HTR-8/SVneo (cell line): ENCODE measurements around the gene FBN2.

ENCODE experiments used
- DNase-seq: peaks from one replicate; pipeline ENCODE4 v3.0.0; 2011; ENCODE audit warnings: low spot score, mixed read lengths; ENCODE audit not compliant: insufficient read length
- FAIRE-seq: peaks from 2 replicates; lab custom pipeline; 2011; peaks lifted over from hg19 to GRCh38; lab: Jason Lieb, UNC

The FBN2 gene

GRCh38 chr5:128234928-128235641, 303.0 kb downstream of the FBN2 start:
- DNase-seq = no peak
- no peak for FAIRE-seq

DNA sequence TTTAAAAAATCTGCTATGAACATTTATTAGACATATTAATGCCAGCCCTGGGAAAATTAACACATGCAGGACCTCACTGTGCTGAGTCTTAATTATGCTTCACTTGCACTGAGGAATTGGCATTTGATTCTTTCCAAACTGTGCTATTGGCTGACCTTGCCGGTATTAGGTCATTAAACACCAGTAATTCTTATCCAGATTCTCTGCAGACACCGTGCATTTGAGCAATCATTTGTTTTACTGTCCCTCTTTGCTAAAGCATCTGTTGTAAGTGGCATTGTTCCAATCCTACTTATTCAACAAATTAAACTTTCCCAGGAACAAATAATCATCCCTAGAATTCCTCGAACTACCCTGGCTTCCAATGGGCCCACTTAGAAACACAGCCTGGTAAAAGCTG, 309.5 kb downstream of the FBN2 start:
- no peak for FAIRE-seq
- no peak for DNase-seq

- FAIRE-seq (peak; percentile 16), DNase-seq (peak; percentile 10)
These were observed 310.0 kb downstream of the FBN2 start for GRCh38 chr5:128228008-128228407.

- DNase-seq (no peak), FAIRE-seq (peak; percentile 13)
These were observed 312.6 kb downstream of the FBN2 start for GRCh38 chr5:128225245-128226030.

DNA sequence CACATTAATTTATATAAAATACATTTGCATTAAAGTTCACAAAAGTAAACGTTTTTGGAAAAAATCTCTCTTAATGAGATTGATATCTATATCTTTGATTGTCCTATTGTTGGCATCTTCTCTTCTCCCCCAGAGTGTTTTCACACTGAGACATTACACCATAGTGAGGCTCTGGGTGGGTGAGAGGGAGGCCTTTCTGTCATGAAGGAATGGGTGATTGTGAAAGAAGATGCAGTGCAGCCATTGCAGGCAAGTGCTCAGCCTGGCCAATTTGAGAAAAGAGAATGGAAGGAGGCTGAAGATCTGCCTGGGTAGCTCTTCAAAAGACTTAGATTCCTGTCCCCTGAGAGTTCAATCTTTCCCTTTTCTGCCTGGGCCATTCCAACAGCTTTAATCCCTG, 313.7 kb downstream of the FBN2 start:
- FAIRE-seq = no peak
- DNase-seq = no peak

- DNase-seq (no peak), FAIRE-seq (no peak)
These were observed 317.2 kb downstream of the FBN2 start for GRCh38 chr5:128220841-128221240.

- no peak for FAIRE-seq
- no peak for DNase-seq
These were observed 321.0 kb downstream of the FBN2 start for GRCh38 chr5:128216860-128217531.

DNA sequence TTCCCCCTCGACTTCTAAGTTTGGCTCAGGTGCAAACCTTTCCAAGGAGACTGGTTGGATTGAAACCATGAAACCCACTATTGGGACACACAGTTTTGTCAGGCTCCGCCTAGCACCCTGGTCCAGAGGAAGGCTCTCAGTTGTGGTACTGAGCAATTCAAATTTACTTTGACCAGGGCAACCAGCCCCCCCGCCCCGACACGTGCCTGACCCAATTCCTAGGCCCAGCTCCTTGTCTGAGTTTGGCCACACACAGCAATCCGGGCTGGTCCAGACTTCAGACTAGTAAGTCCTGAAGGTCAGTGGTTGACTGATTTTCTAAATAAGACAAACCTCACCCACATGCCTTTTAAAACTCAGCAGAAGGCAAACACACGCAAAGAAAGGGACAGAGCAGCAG, 321.8 kb downstream of the FBN2 start:
- DNase-seq (no peak), FAIRE-seq (no peak)

GRCh38 chr5:128213833-128214232, 324.2 kb downstream of the FBN2 start:
- DNase-seq = no peak

DNA sequence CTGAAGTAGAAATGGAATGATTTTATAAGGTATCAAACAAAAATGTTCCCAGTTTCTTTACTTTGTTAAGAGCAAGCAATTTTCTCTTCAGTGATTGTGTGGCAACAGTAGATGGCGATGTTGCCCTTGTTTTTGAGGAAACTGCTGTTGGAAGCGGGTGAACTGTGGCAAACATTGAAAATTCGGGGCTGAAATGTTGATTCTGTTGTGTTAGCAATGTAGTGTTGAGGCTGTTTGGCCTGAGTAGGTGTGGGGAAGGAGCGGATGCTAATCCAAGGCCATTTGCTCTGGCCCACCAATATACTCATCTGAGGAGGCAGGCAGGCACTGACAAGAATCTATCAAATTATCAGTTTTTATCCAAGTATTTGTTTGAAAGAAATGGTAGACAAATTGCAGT, 324.7 kb downstream of the FBN2 start:
- peak; percentile 20 for FAIRE-seq
- peak; percentile 30 for DNase-seq

More at GRCh38 chr5:128213833-128214232, 324.2 kb downstream of the FBN2 start:
- FAIRE-seq = no peak

DNA sequence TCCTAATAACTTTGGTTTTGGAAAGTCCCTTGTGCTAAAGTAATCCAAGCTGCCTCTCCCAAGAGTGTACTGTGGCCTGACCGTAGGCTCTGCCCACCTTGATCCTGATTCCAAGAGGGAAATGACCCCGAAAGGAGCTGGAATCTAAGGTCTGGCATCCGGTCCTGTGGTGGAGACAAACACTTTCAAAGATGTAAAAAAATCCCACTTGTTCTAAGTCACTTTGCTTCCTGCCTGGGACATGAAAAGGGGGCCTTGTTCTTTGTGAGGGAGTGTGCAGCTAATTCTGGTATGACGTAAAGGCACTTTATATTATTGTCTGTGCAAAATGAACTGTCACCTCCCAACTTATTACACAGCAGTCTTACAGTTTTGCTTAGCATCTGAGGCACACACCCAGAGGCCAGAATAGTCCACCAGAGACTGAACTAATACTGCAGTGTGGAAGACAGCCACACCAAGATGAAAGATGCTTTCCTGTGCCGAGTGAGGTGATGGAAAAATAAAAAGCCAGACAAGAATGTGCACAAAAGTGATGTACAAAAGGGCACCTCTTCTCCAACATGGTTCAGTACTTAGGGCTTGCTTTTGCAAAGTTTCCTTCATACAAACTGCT, 325.7 kb downstream of the FBN2 start:
- DNase-seq (no peak), FAIRE-seq (no peak)

GRCh38 chr5:128208436-128208835, 329.6 kb downstream of the FBN2 start:
- FAIRE-seq = no peak
- DNase-seq = no peak
